H9 (cell line): Measurements from ENCODE around the gene AHI1. TPM values are rescaled to one million over a fixed set of nuclear protein-coding genes. Genes with fewer than 3 reads are reported as not detected.

Source experiments
- DNase-seq: peaks from one replicate; pipeline ENCODE4 v3.0.0-alpha.2; 2017
- H2AFZ ChIP-seq: one replicate; pipeline ENCODE4 v1.6.1; 2013; ENCODE audit warnings: mild to moderate bottlenecking, low read length, control low read depth, moderate library complexity
- H2AK5ac ChIP-seq: 2 replicates; pipeline ENCODE4 v1.6.1; 2013; ENCODE audit warnings: low read length, control low read depth, mixed read lengths; ENCODE audit not compliant: insufficient read length
- H2BK120ac ChIP-seq: one replicate; pipeline ENCODE4 v1.6.1; 2013; ENCODE audit warnings: low read depth, mild to moderate bottlenecking, low read length, control low read depth, inconsistent platforms; ENCODE audit not compliant: poor library complexity, severe bottlenecking
- H2BK12ac ChIP-seq: 2 replicates; pipeline ENCODE4 v1.6.1; 2013; ENCODE audit warnings: low read length, control low read depth, mixed read lengths, low read depth; ENCODE audit not compliant: insufficient read length
- H2BK15ac ChIP-seq: 2 replicates; pipeline ENCODE4 v1.6.1; 2013; ENCODE audit warnings: low read depth, low read length, control low read depth
- H2BK20ac ChIP-seq: one replicate; pipeline ENCODE4 v1.6.1; 2013; ENCODE audit warnings: low read depth, mild to moderate bottlenecking, low read length, control low read depth, inconsistent platforms; ENCODE audit not compliant: poor library complexity, severe bottlenecking
- H2BK5ac ChIP-seq: 2 replicates; pipeline ENCODE4 v1.6.1; 2013; ENCODE audit warnings: low read length, control low read depth, mixed read lengths; ENCODE audit not compliant: insufficient read length
- H3K14ac ChIP-seq: 2 replicates; pipeline ENCODE4 v1.6.1; 2013; ENCODE audit warnings: low read length, control low read depth; ENCODE audit not compliant: insufficient read depth
- H3K18ac ChIP-seq: 2 replicates; pipeline ENCODE4 v1.6.1; 2013; ENCODE audit warnings: low read depth, mild to moderate bottlenecking, mixed read lengths, low read length, control low read depth; ENCODE audit not compliant: insufficient read length
- H3K23ac ChIP-seq: 2 replicates; pipeline ENCODE4 v1.6.1; 2013; ENCODE audit warnings: low read length, control low read depth, mixed read lengths, low read depth; ENCODE audit not compliant: insufficient read length
- H3K23me2 ChIP-seq: 2 replicates; pipeline ENCODE4 v1.6.1; 2013; ENCODE audit warnings: low read depth, mild to moderate bottlenecking, mixed read lengths, low read length, control low read depth; ENCODE audit not compliant: insufficient read length, poor library complexity, severe bottlenecking
- H3K27ac ChIP-seq: 2 replicates; pipeline ENCODE4 v1.5.1; 2013; ENCODE audit warnings: low read length, control low read depth, mixed read lengths, low read depth; ENCODE audit not compliant: insufficient read length
- H3K27me3 ChIP-seq: 2 replicates; pipeline ENCODE4 v1.6.1; 2013; ENCODE audit warnings: low read length, control low read depth, inconsistent platforms; ENCODE audit not compliant: insufficient read depth
- H3K4ac ChIP-seq: 2 replicates; pipeline ENCODE4 v1.6.1; 2013; ENCODE audit warnings: low read depth, mild to moderate bottlenecking, control low read depth, inconsistent platforms, low read length, moderate library complexity
- H3K4me1 ChIP-seq: 2 replicates; pipeline ENCODE4 v1.6.1; 2013; ENCODE audit warnings: low read length, control low read depth, inconsistent platforms; ENCODE audit not compliant: insufficient read depth
- H3K4me2 ChIP-seq: 2 replicates; pipeline ENCODE4 v1.6.1; 2013; ENCODE audit warnings: low read length, control low read depth, mixed read lengths; ENCODE audit not compliant: insufficient read length, insufficient read depth
- H3K56ac ChIP-seq: 2 replicates; pipeline ENCODE4 v1.6.1; 2013; ENCODE audit warnings: low read depth, mild to moderate bottlenecking, mixed read lengths, low read length, control low read depth; ENCODE audit not compliant: insufficient read length
- H3K79me1 ChIP-seq: 2 replicates; pipeline ENCODE4 v1.6.1; 2013; ENCODE audit warnings: low read depth, mild to moderate bottlenecking, moderate library complexity, low read length, control low read depth, inconsistent platforms; ENCODE audit not compliant: insufficient read depth, poor library complexity, severe bottlenecking
- H3K79me2 ChIP-seq: 2 replicates; pipeline ENCODE4 v1.6.1; 2013; ENCODE audit warnings: low read length, control low read depth, inconsistent platforms; ENCODE audit not compliant: insufficient read depth
- H3K9ac ChIP-seq: 2 replicates; pipeline ENCODE4 v1.6.1; 2013; ENCODE audit warnings: low read length, control low read depth, mixed read lengths; ENCODE audit not compliant: insufficient read length; ENCODE audit errors: extremely low read depth
- H3K9me3 ChIP-seq: one replicate; pipeline ENCODE4 v1.6.1; 2013; ENCODE audit warnings: low read depth, low read length, inconsistent platforms; ENCODE audit not compliant: control insufficient read depth
- H3T11ph ChIP-seq: one replicate; pipeline ENCODE4 v1.6.1; 2013; ENCODE audit warnings: mild to moderate bottlenecking, low read length, control low read depth, inconsistent platforms
- H4K20me1 ChIP-seq: one replicate; pipeline ENCODE4 v1.6.1; 2013; ENCODE audit not compliant: control insufficient read depth, insufficient read length, insufficient read depth
- H4K5ac ChIP-seq: 2 replicates; pipeline ENCODE4 v1.6.1; 2013; ENCODE audit warnings: low read depth, mild to moderate bottlenecking, mixed read lengths, low read length, control low read depth; ENCODE audit not compliant: insufficient read length
- H4K8ac ChIP-seq: replicated peaks from 2 replicates; pipeline ENCODE4 v1.6.1; 2013; ENCODE audit warnings: low read length, control low read depth, mixed read lengths, low read depth; ENCODE audit not compliant: insufficient read length
- H4K91ac ChIP-seq: 2 replicates; pipeline ENCODE4 v1.6.1; 2013; ENCODE audit warnings: low read depth, mild to moderate bottlenecking, moderate library complexity, mixed read lengths, low read length, control low read depth; ENCODE audit not compliant: insufficient read length
- H3K27ac Mint-ChIP-seq, 3 experiments: 2 replicates in 2 of 3; 3 replicates in 1 of 3; pipeline ENCODE4 v1.8.0; 2020 to 2021; ENCODE audit warnings: mixed read lengths in 3 of 3, mild to moderate bottlenecking in 1 of 3, moderate library complexity in 1 of 3
- H3K27me3 Mint-ChIP-seq: 2 replicates; pipeline ENCODE4 v1.8.0; 2021; ENCODE audit warnings: low read depth, mild to moderate bottlenecking, moderate library complexity, mixed read lengths
- H3K36me3 Mint-ChIP-seq, 3 experiments: 2 replicates in 2 of 3; 3 replicates in 1 of 3; pipeline ENCODE4 v1.8.0; 2020 to 2021; ENCODE audit warnings: low read depth in 3 of 3, mixed read lengths in 3 of 3; ENCODE audit not compliant: insufficient read depth in 1 of 3
- H3K4me1 Mint-ChIP-seq, 2 experiments: 2 replicates each; pipeline ENCODE4 v1.8.0; 2020; ENCODE audit warnings: mixed read lengths in 2 of 2
- H3K4me3 Mint-ChIP-seq, 2 experiments: 2 replicates in 1 of 2; 3 replicates in 1 of 2; pipeline ENCODE4 v1.8.0; 2020 to 2021; ENCODE audit warnings: mild to moderate bottlenecking in 2 of 2, mixed read lengths in 2 of 2, moderate library complexity in 1 of 2
- H3K9me3 Mint-ChIP-seq, 2 experiments: 2 replicates in 1 of 2; 3 replicates in 1 of 2; pipeline ENCODE4 v1.8.0; 2020; ENCODE audit warnings: mild to moderate bottlenecking in 2 of 2, mixed read lengths in 2 of 2, moderate library complexity in 1 of 2
- CTCF ChIP-seq: fragments of 200-600 bp; sonication (generic); conservative IDR thresholded peaks from 3 replicates; pipeline ENCODE4 v1.8.0; 2021; ENCODE audit warnings: antibody characterized with exemption, mild to moderate bottlenecking
- WGBS: extraction: QIAGEN DNeasy Blood & Tissue Kit; methylation state at CpG from one replicate; pipeline ENCODE4 v1.1.7; 2013; ENCODE audit warnings: missing lambda C conversion rate, low lambda C conversion rate, mixed read lengths; ENCODE audit not compliant: insufficient read length; ENCODE audit errors: extremely low coverage; 5-methylcytosine and 5-hydroxymethylcytosine counted together
- total RNA-seq: library from RNA; stranded (reverse); gene quantifications from 2 replicates; pipeline ENCODE4 v1.2.1, GENCODE V29; 2021

AHI1 gene
- total RNA-seq, 1 experiment from 2014 or later = 9.9 TPM

GRCh38 chr6:135540207-135540840 lies 42.8 kb upstream of the AHI1 start:
- no peaks in the 10 kb centered on the region for H3K9me3 Mint-ChIP-seq
- peaks cover 4% of the 10 kb centered on the region; the same call in 1 of the 2 replicates for H3K4me1 ChIP-seq
- no peak overlapping the region for H3K27ac Mint-ChIP-seq
- H3K23me2 ChIP-seq = no peaks in the 10 kb centered on the region
- no peak overlapping the region for H3K4me2 ChIP-seq
- no peak overlapping the region for H2BK15ac ChIP-seq
- H4K8ac ChIP-seq = no peak overlapping the region
- no peak overlapping the region for H2AFZ ChIP-seq
- no peak overlapping the region for H3K56ac ChIP-seq
- no peak overlapping the region for H3K4me3 Mint-ChIP-seq
- H2BK20ac ChIP-seq = no peak overlapping the region
- H3K36me3 Mint-ChIP-seq = no peaks in the 10 kb centered on the region; a peak in 1 of 7 replicates
- H3K4ac ChIP-seq = no peak overlapping the region
- no peaks in the 10 kb centered on the region for H3K27me3 Mint-ChIP-seq
- no peaks in the 10 kb centered on the region for H4K20me1 ChIP-seq
- no CpG with 5 or more reads among the region's 2 CpGs for WGBS
- no peak overlapping the region for H3K27ac ChIP-seq
- H2AK5ac ChIP-seq = no peak overlapping the region
- H3K18ac ChIP-seq = no peak overlapping the region
- DNase-seq = no peak
- no peak overlapping the region for H2BK5ac ChIP-seq
- no peak for TF ChIP-seq CTCF
- H3K27me3 ChIP-seq = no peaks in the 10 kb centered on the region
- peaks cover 7 to 10% of the 10 kb centered on the region in 2 experiments; a peak in 3 of 4 replicates for H3K4me1 Mint-ChIP-seq
- H4K91ac ChIP-seq = no peak overlapping the region
- H3K9me3 ChIP-seq = no peaks in the 10 kb centered on the region
- no peak overlapping the region for H3T11ph ChIP-seq
- no peaks in the 10 kb centered on the region for H3K79me1 ChIP-seq
- H3K9ac ChIP-seq = no peak overlapping the region
- no peak overlapping the region for H4K5ac ChIP-seq
- H2BK120ac ChIP-seq = no peak overlapping the region
- no peaks in the 10 kb centered on the region for H3K79me2 ChIP-seq
- H2BK12ac ChIP-seq = no peak overlapping the region
- H3K14ac ChIP-seq = no peak overlapping the region
- H3K23ac ChIP-seq = no peak overlapping the region
